Neural cell (in vitro differentiated cells): Measurements from ENCODE around the gene ISG20L2.

Experiments used
- CTCF ChIP-seq: fragments of 450-650 bp; IDR thresholded peaks from 2 replicates; pipeline ENCODE4 v1.5.1; 2014; ENCODE audit warnings: antibody characterized with exemption, mild to moderate bottlenecking, moderate library complexity; ENCODE audit not compliant: poor library complexity, severe bottlenecking
- EP300 ChIP-seq: fragments of 450-650 bp; conservative IDR thresholded peaks from 2 replicates; pipeline ENCODE4 v1.6.1; 2014; ENCODE audit warnings: antibody characterized with exemption, mild to moderate bottlenecking, moderate library complexity; ENCODE audit not compliant: poor library complexity, severe bottlenecking
- EZH2 ChIP-seq: fragments of 200-600, 300-800 bp; shearing (Covaris generic), sonication (generic); IDR thresholded peaks from 2 replicates; pipeline ENCODE4 v1.6.1; 2014; ENCODE audit warnings: antibody characterized with exemption, low read length, borderline replicate concordance, mild to moderate bottlenecking; ENCODE audit not compliant: insufficient read depth, poor library complexity, severe bottlenecking
- POLR2AphosphoS5 ChIP-seq: IDR thresholded peaks from 2 replicates; pipeline ENCODE4 v1.6.1; 2012
- SMC3 ChIP-seq: fragments of 450-650 bp; conservative IDR thresholded peaks from 2 replicates; pipeline ENCODE4 v1.6.1; 2014; ENCODE audit warnings: antibody characterized with exemption, mild to moderate bottlenecking, moderate library complexity; ENCODE audit not compliant: poor library complexity

GRCh38 chr1:156760796-156761104 is 32.2 kb upstream of the ISG20L2 start:
- no peak for TF ChIP-seq CTCF
- no peak for TF ChIP-seq POLR2AphosphoS5
- no peak for TF ChIP-seq SMC3
- TF ChIP-seq EP300, result no peak
- TF ChIP-seq EZH2, result no peak
